Measurements from ENCODE around the gene MPRIP.
"Not testable (repeated sequence)": the region's sequence is repeated elsewhere in the genome, so short reads cannot be mapped to it uniquely, and the experiment has no call there.

Gene MPRIP

DNA sequence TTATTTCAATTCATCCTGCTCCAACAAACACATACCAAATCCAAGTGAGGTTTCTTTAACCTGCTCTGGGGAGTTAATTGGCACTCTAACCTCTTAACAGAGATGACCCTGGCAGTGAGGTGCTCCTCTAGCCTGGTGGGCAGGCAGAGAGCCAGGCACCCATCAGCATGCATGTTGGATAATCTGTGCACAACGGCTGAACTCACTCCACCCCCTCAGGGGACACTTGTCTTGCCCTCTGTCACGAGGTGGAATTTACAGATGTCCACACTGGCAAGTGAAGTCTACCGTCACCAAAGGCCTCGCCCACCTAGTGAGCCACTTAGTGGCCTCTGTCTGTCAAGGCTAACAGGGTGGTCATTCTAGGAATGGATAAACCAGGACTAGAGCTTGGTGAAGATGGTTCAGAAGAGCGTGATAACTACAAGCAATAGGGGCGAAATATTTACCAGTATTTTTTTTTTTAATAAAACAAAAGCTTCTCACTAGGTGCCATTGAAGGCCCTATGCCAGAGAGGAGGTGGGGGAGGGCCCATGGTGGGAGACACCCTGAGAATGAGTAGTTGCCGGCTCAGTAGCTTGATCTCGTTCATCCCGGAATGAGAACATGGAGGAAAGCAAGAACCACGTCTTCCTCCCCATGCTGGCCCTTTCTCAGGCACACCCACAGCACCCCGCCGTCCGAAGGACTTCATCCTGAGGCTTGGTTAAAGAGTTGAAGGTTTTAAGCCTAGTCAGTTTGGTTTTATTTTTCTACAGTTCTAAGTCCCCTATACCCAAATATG lies 138.7 kb downstream of the MPRIP start:
- TF ChIP-seq, protein P1, sequence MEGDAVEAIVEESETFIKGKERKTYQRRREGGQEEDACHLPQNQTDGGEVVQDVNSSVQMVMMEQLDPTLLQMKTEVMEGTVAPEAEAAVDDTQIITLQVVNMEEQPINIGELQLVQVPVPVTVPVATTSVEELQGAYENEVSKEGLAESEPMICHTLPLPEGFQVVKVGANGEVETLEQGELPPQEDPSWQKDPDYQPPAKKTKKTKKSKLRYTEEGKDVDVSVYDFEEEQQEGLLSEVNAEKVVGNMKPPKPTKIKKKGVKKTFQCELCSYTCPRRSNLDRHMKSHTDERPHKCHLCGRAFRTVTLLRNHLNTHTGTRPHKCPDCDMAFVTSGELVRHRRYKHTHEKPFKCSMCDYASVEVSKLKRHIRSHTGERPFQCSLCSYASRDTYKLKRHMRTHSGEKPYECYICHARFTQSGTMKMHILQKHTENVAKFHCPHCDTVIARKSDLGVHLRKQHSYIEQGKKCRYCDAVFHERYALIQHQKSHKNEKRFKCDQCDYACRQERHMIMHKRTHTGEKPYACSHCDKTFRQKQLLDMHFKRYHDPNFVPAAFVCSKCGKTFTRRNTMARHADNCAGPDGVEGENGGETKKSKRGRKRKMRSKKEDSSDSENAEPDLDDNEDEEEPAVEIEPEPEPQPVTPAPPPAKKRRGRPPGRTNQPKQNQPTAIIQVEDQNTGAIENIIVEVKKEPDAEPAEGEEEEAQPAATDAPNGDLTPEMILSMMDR (IDR thresholded peaks at IDR 0.05; ENCODE audit: low read depth, low read length), result no peak
- H3K4me3 ChIP-seq (ENCODE audit: low read depth, low read length), result no peak overlapping the region
- in situ Hi-C loops (cut with HindIII; ENCODE audit: low sequenced_read_pairs), result no loop called here
- no peak for DNase-seq (ENCODE audit: low read depth, low spot score)

DNA sequence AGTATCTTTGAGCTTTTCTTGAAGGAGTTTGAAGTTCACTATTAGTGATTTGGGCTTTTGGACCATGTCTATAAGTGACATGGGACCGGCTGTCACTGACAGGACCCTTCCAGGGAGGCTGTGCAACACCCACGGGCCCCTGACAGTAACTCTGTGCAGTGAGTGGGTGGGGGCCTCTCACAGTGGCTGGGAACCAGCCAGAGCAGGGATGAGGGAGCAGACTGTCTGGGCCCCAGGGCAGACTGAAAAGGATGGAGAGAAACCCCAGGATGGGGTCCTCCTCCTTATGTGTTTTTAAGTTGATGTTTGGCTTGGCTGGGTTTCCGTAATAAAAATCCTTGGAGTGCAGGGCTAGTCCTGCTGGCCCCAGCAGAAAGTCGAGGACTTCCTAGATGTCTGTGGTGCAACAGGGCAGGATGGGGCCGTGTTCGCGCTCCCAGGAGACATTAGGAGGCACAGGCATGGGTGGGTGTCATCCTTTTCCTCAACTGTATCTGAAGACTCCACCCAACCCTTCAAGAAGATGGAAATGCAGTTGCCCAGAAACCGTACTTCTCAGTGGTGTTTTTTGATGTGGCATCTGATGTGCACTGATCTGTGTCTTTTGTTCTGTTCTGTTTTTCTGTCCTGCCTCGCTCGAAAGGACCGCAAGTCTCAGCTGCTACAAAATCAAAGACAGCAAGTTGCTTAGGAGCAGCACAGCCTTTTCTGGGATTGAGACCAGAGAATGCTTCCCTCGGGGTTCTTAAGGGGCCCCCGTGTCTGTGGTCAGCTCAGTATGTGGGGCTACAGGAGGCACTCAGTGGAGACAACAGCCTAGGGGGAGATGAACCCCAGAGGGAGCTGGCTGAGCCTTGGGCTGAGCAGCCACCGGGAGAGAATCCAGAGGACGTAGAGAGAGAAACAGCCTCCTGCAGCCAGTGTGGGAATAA lies 139.7 kb downstream of the MPRIP start:
- DNase-seq (ENCODE audit: low read depth, low spot score), result no peak
- no peak overlapping the region for H3K4me3 ChIP-seq (ENCODE audit: low read depth, low read length)
- in situ Hi-C loops (cut with HindIII; ENCODE audit: low sequenced_read_pairs), result no loop called here
- TF ChIP-seq, protein P1 (IDR thresholded peaks at IDR 0.05; ENCODE audit: low read depth, low read length), result no peak

DNA sequence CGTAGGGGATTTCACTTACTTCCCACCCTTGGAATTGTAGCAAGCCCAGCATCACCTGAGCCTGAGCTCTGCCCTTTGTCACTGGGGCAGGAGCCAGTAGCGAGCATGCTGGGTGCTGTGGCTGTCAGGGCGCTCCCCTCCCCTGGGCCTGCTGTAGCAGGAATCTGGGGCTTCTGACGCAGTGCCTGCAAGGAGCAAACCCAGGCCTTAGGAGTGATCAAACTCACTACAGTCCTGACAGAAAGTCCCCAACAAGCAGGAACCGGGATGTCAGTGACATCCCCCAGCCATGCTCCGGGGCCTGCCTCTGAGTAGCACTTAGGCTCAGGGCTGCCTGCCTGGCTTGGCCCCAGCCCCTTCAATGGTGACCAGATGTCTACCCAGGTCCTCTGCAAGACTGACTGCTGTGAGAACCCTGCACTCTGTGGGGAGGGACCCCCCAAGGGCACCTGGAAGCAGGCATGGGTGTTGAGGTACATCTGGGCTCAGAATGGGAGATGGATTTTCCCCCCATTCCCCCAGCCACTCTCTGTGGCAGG lies 140.4 kb downstream of the MPRIP start:
- TF ChIP-seq, protein P1 (IDR thresholded peaks at IDR 0.05; ENCODE audit: low read depth, low read length), result no peak
- H3K4me3 ChIP-seq (ENCODE audit: low read depth, low read length), result no peak overlapping the region
- in situ Hi-C loops (cut with HindIII; ENCODE audit: low sequenced_read_pairs), result no loop called here
- DNase-seq (ENCODE audit: low read depth, low spot score), result no peak

DNA sequence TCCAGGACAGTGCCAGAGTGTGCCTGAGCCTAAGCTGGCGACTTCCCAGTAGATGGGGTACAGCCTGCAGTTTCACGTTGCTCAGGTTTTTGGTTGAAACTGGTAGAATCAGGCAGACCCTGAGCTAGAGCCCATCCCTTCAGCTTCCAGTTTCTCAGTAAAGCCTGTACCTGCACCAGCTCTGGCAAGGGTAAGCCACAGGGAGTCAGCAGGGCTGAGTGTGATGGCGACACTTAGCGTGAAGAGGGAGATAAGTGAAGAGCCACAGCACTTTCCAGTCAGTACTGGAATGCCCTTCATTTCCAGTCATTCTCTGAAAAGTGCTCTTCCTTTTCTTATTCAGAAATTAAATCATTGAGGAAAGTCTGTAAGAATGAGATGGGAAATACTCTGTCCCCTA lies 141.5 kb downstream of the MPRIP start:
- TF ChIP-seq, protein P1 (IDR thresholded peaks at IDR 0.05; ENCODE audit: low read depth, low read length), result no peak
- no peak overlapping the region for H3K4me3 ChIP-seq (ENCODE audit: low read depth, low read length)
- DNase-seq (ENCODE audit: low read depth, low spot score), result no peak
- in situ Hi-C loops (cut with HindIII; ENCODE audit: low sequenced_read_pairs), result no loop called here

DNA sequence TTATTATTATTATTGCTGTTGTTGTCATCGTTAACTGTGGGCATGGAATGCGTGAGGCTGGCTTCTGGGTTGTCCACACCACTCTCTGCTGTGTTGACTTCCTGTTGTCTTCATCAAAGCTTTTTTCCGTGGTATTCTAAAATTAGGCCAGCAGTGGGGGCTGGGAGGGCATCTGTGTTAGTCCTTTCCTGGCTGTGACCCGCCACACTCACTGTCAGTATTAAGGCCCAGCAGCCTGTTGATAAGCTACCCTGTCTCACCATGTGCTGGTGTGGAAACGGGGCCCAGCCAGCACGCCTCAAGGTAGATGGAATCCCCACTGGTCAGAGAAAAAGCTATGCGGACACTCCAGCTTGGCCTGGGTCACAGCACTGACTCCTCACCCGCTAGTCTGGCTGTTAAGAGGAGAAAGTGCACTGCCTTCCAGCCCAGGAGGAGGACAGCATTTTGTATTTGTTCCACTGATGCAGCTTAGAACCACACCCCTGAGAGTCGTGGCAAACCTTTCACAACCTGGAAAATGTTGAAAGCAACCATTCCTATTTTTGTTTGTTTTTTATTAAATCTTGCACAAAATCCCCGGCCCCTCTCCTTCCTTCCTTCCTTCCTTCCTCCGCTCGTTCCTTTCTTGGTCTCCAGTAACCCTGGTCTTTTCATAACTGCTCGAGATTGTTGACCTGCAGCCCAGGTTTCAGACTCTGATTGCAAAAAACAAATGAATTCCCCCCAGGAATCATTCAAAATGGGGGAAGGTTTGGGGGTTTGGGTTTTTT lies 142.9 kb downstream of the MPRIP start:
- H3K4me3 ChIP-seq (ENCODE audit: low read depth, low read length); in situ Hi-C loops (cut with HindIII; ENCODE audit: low sequenced_read_pairs); DNase-seq (ENCODE audit: low read depth, low spot score): not testable (repeated sequence)

DNA sequence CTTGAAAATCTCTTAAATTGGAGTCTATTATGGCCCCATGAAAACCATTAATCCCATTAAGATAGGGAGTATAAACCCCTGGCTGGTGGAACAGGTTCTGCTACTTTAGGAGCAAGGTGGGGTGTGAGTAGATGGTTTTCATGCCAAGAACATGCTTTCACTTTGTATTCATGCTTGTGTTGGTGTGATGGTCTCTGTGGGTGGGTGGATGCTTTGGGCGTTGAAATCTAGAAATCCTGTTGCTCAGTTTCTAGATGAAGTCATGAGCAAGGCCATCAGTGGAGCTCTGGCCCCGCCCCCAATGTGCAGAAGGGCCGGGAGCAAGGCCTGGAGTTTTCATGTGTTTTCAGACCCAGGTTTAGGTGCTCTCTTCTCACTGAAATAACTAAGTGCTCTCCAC lies 143.8 kb downstream of the MPRIP start:
- DNase-seq (ENCODE audit: low read depth, low spot score), result no peak
- in situ Hi-C loops (cut with HindIII; ENCODE audit: low sequenced_read_pairs), result no loop called here
- TF ChIP-seq, protein P1 (IDR thresholded peaks at IDR 0.05; ENCODE audit: low read depth, low read length), result no peak
- H3K4me3 ChIP-seq (ENCODE audit: low read depth, low read length), result no peak overlapping the region

All from astrocyte of the spinal cord (primary cell).